Esophagus squamous epithelium (tissue), 4 donors: ENCODE measurements around the gene ASZ1.

Source experiments
- POLR2A ChIP-seq, 4 donors: fragments of 450-650 bp; IDR thresholded peaks; one replicate each; pipeline ENCODE4 v1.6.1; 2017; ENCODE audit warnings: antibody characterized with exemption in 4 of 4, mild to moderate bottlenecking in 4 of 4, moderate library complexity in 3 of 4
- TF ChIP-seq, protein P1 (sequence below), 6 experiments: fragments of 450-650 bp in 4 of 6; fragments of 200-600 bp in 2 of 6; sonication (generic) in 2 of 6; IDR thresholded peaks; one replicate each; pipeline ENCODE4 v1.5.1; 2016 to 2019; ENCODE audit warnings: antibody characterized with exemption in 6 of 6, mild to moderate bottlenecking in 4 of 6, moderate library complexity in 4 of 6

GRCh38 chr7:117333168-117333567 is 94.1 kb downstream of the ASZ1 start:
- TF ChIP-seq, protein P1, sequence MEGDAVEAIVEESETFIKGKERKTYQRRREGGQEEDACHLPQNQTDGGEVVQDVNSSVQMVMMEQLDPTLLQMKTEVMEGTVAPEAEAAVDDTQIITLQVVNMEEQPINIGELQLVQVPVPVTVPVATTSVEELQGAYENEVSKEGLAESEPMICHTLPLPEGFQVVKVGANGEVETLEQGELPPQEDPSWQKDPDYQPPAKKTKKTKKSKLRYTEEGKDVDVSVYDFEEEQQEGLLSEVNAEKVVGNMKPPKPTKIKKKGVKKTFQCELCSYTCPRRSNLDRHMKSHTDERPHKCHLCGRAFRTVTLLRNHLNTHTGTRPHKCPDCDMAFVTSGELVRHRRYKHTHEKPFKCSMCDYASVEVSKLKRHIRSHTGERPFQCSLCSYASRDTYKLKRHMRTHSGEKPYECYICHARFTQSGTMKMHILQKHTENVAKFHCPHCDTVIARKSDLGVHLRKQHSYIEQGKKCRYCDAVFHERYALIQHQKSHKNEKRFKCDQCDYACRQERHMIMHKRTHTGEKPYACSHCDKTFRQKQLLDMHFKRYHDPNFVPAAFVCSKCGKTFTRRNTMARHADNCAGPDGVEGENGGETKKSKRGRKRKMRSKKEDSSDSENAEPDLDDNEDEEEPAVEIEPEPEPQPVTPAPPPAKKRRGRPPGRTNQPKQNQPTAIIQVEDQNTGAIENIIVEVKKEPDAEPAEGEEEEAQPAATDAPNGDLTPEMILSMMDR (IDR thresholded peaks at IDR 0.05) = no peak
- TF ChIP-seq POLR2A (IDR thresholded peaks at IDR 0.05) = no peak
